Erythroblast (primary cell): ENCODE measurements around the gene ZBTB46.

Experiments used
- GATA1 ChIP-seq: IDR thresholded peaks from 2 replicates; pipeline ENCODE4 v1.6.1; 2011; ENCODE audit warnings: low read depth, mild to moderate bottlenecking, control low read depth, low read length, moderate library complexity
- POLR2A ChIP-seq: IDR thresholded peaks from 2 replicates; pipeline ENCODE4 v1.6.1; 2011; ENCODE audit warnings: mild to moderate bottlenecking, low read length

DNA sequence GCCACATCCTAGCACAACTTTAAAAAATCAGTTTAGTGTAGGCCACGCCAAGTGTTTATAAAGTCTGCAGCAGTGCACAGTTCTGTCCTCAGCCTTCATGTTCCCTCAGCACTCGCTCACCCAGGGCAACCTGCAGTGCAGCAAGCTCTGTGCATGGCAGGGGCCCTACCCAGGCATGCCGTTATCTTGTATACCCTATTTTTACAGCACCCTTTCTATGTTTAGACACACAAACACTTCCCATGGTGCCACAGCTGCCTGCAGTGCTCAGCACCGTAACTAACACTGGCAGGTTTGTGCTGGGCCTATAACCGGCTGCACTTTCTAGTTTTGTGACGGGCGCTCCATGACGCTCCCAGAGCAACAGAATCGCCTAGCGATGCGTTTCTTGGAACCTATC, 43.8 kb downstream of the ZBTB46 start:
- no peak for TF ChIP-seq POLR2A
- TF ChIP-seq GATA1: no peak
